ENCODE data around the gene FILIP1L. TPM values are rescaled to one million over a fixed set of nuclear protein-coding genes. Genes with fewer than 3 reads are reported as not detected.

The FILIP1L gene
- total and polyA plus RNA-seq, 2 donors (not counting 1 experiment from before 2014, with no cell fraction given): 0.32 to 0.48 TPM

DNA sequence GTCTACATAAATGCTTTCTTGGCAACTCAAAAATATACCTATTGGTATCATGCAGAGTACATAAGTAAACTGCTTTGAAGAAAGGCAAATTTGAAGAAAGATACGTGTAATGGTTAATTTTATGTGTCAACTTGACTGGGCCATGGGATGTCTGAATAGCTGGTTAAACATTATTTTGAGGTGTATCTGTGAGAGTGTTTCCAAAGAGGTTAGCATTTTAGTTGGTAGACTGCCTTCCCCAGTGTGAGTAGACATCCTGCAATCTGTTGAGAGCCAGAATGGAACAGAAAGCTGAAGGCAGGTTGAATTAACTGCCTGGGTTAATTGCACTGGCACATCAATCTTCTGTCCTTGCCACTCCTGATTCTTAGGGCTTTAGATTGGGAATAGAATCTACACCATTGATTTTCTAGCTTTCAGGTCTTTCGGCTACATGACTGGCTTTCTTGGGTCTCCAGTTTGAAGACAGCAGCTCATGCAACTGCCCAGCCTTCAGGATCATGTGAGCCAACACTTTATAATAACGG is 198.3 kb downstream of the FILIP1L start:
- Histone ChIP-seq H3K4me1 (ENCODE audit: control insufficient read depth in 2 of 2, insufficient read depth in 2 of 2, low read length in 2 of 2) (peaks cover 2 to 3% of the 10 kb centered on the region in 2 donors), H3K4me3 (ENCODE audit: control extremely low read depth in 1 of 5, extremely low read depth in 1 of 5, insufficient read depth in 1 of 5, low read depth in 2 of 5, low read length in 4 of 5) (no peak overlapping the region), H3K79me2 (ENCODE audit: control insufficient read depth, insufficient read depth, low read length) (no peaks in the 10 kb centered on the region), H3K27ac (ENCODE audit: low read length in 2 of 2) (no peak overlapping the region), H3K9me3 (ENCODE audit: control extremely low read depth in 1 of 3, control insufficient read depth in 2 of 3, insufficient read depth in 1 of 3, low read length in 2 of 3) (no peaks in the 10 kb centered on the region), H3K36me3 (replicated peaks in 1 of 2; ENCODE audit: control extremely low read depth in 1 of 2, control insufficient read depth in 1 of 2, extremely low read depth in 1 of 2, insufficient read depth in 2 of 2, low read length in 1 of 2) (no peaks in the 10 kb centered on the region), H3K4me2 (replicated peaks; ENCODE audit: low read depth, low read length, poor library complexity, severe bottlenecking) (no peak overlapping the region), H2AFZ (ENCODE audit: insufficient read depth, low read depth, low read length, poor library complexity, severe bottlenecking) (no peak overlapping the region), H3K9ac (ENCODE audit: low read length) (no peak overlapping the region), H4K20me1 (ENCODE audit: control insufficient read depth, insufficient read depth, low read length, poor library complexity, severe bottlenecking) (no peaks in the 10 kb centered on the region), H3K27me3 (replicated peaks in 1 of 4; ENCODE audit: control extremely low read depth in 1 of 4, control insufficient read depth in 3 of 4, insufficient read depth in 4 of 4, low read length in 3 of 4) (no peaks in the 10 kb centered on the region)
- no peak for TF ChIP-seq EZH2 (IDR thresholded peaks at IDR 0.05; ENCODE audit: borderline replicate concordance, insufficient read depth, low read depth, low read length, poor library complexity, severe bottlenecking)
- TF ChIP-seq, protein P1, sequence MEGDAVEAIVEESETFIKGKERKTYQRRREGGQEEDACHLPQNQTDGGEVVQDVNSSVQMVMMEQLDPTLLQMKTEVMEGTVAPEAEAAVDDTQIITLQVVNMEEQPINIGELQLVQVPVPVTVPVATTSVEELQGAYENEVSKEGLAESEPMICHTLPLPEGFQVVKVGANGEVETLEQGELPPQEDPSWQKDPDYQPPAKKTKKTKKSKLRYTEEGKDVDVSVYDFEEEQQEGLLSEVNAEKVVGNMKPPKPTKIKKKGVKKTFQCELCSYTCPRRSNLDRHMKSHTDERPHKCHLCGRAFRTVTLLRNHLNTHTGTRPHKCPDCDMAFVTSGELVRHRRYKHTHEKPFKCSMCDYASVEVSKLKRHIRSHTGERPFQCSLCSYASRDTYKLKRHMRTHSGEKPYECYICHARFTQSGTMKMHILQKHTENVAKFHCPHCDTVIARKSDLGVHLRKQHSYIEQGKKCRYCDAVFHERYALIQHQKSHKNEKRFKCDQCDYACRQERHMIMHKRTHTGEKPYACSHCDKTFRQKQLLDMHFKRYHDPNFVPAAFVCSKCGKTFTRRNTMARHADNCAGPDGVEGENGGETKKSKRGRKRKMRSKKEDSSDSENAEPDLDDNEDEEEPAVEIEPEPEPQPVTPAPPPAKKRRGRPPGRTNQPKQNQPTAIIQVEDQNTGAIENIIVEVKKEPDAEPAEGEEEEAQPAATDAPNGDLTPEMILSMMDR (IDR thresholded peaks at IDR 0.05): no peak
- ChIA-PET POLR2A (no interaction called here), CTCF (no interaction called here)
- H3K9me3 Mint-ChIP-seq (ENCODE audit: insufficient read depth): peaks cover 3% of the 10 kb centered on the region
- H3K4me3 Mint-ChIP-seq: no peak overlapping the region
- no peak overlapping the region for H3K27ac Mint-ChIP-seq
- 100% methylated on average over 2 of the region's 3 CpGs for WGBS (ENCODE audit: insufficient coverage)
- intact Hi-C loops (cut with micrococcal nuclease): no loop called here
- ATAC-seq (ENCODE audit: low read depth) (no peak), DNase-seq (no peak)
- no peaks in the 10 kb centered on the region for H3K27me3 Mint-ChIP-seq
- peaks cover 9% of the 10 kb centered on the region for H3K4me1 Mint-ChIP-seq

DNA sequence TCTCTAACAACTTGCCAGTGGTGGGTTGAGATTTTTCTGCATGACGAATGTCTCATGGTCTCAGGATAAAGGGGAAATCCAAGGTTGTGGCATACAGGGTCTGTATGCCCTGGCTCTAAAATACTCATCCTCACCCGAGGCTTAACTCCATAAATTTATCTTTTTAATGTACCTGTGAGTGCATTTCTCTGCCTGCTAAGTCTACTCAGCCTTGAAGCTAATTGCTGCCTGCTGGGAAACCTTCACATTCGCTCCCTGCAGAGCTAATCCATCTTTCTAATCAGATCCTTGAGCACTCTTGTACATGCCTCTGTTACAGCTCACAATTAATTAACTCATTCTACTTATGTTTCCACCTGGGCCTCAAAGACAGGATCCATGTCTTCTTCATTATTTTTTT is 202.9 kb downstream of the FILIP1L start:
- no peak for DNase-seq
- 92% methylated on average over 2 of the region's 3 CpGs for WGBS (ENCODE audit: insufficient coverage)
- ATAC-seq (ENCODE audit: low read depth): no peak
- no peak overlapping the region for H3K27ac Mint-ChIP-seq
- Histone ChIP-seq H3K36me3 (replicated peaks in 1 of 2; ENCODE audit: control extremely low read depth in 1 of 2, control insufficient read depth in 1 of 2, extremely low read depth in 1 of 2, insufficient read depth in 2 of 2, low read length in 1 of 2) (no peaks in the 10 kb centered on the region), H3K79me2 (ENCODE audit: control insufficient read depth, insufficient read depth, low read length) (no peaks in the 10 kb centered on the region), H3K4me2 (replicated peaks; ENCODE audit: low read depth, low read length, poor library complexity, severe bottlenecking) (no peak overlapping the region), H3K4me3 (ENCODE audit: control extremely low read depth in 1 of 5, extremely low read depth in 1 of 5, insufficient read depth in 1 of 5, low read depth in 2 of 5, low read length in 4 of 5) (no peak overlapping the region), H3K27ac (ENCODE audit: low read length in 2 of 2) (no peak overlapping the region), H3K4me1 (ENCODE audit: control insufficient read depth in 2 of 2, insufficient read depth in 2 of 2, low read length in 2 of 2) (no peaks in the 10 kb centered on the region), H4K20me1 (ENCODE audit: control insufficient read depth, insufficient read depth, low read length, poor library complexity, severe bottlenecking) (no peaks in the 10 kb centered on the region), H3K27me3 (replicated peaks in 1 of 4; ENCODE audit: control extremely low read depth in 1 of 4, control insufficient read depth in 3 of 4, insufficient read depth in 4 of 4, low read length in 3 of 4) (no peaks in the 10 kb centered on the region), H3K9ac (ENCODE audit: low read length) (no peak overlapping the region), H2AFZ (ENCODE audit: insufficient read depth, low read depth, low read length, poor library complexity, severe bottlenecking) (no peak overlapping the region), H3K9me3 (ENCODE audit: control extremely low read depth in 1 of 3, control insufficient read depth in 2 of 3, insufficient read depth in 1 of 3, low read length in 2 of 3) (no peaks in the 10 kb centered on the region)
- ChIA-PET CTCF (no interaction called here), POLR2A (no interaction called here)
- H3K27me3 Mint-ChIP-seq: no peaks in the 10 kb centered on the region
- intact Hi-C loops (cut with micrococcal nuclease): no loop called here
- TF ChIP-seq, protein P1 (IDR thresholded peaks at IDR 0.05): no peak
- no peak for TF ChIP-seq EZH2 (IDR thresholded peaks at IDR 0.05; ENCODE audit: borderline replicate concordance, insufficient read depth, low read depth, low read length, poor library complexity, severe bottlenecking)
- no peak overlapping the region for H3K4me3 Mint-ChIP-seq
- H3K9me3 Mint-ChIP-seq (ENCODE audit: insufficient read depth): peaks cover 3% of the 10 kb centered on the region
- H3K4me1 Mint-ChIP-seq: peaks cover 2% of the 10 kb centered on the region

All from B cell (primary cell).